K562 (cell line): ENCODE results near the gene FOXN3. TPM values are rescaled to one million over a fixed set of nuclear protein-coding genes. Genes with fewer than 3 reads are reported as not detected.

Source experiments
- CREM ChIP-seq: IDR thresholded peaks from 2 replicates; pipeline ENCODE4 v1.6.1; 2014; ENCODE audit warnings: antibody characterized with exemption, low read depth
- MYNN ChIP-seq, 2 experiments: sonication (generic); formaldehyde crosslinking in 1 of 2; IDR thresholded peaks; 2 replicates each; pipeline versions ENCODE4 v1.5.0 to v1.6.1; 2016 to 2020; ENCODE audit warnings: antibody characterized with exemption in 1 of 2, missing genetic modification reagents in 1 of 2
- ZC3H11A ChIP-seq: IDR thresholded peaks from 2 replicates; pipeline ENCODE4 v1.6.1; 2012; ENCODE audit warnings: low read depth, low read length, improper control_type of control experiment
- polyA plus RNA-seq, 8 experiments: library from polyadenylated mRNA; depleted of rRNA in 4 of 8; stranded (reverse) in 5 of 8; unstranded in 3 of 8; fragments of >200 nt; fragmentation: Nextera tagmentation in 2 of 8; fragmentation: Illumina TruSeq in 1 of 8; extraction: Ambion mirVana in 2 of 8; extraction: Trizol in 1 of 8; gene quantifications; 2 replicates each; pipeline versions ENCODE4 v1.2.1 to v1.2.3, GENCODE V29; 2011 to 2014; ENCODE audit warnings: inconsistent platforms in 1 of 8, missing spikeins in 1 of 8
- total RNA-seq, 7 experiments: library from RNA; depleted of rRNA in 6 of 7; stranded (reverse); fragments of >200 nt in 6 of 7; fragmentation: Illumina TruSeq in 2 of 7; extraction: Trizol in 2 of 7; gene quantifications; 2 replicates each; pipeline versions ENCODE4 v1.2.1 to v1.2.3, GENCODE V29; 2011 to 2021; ENCODE audit warnings: low replicate concordance in 1 of 7
- TF ChIP-seq, protein P1 (sequence below): fragments of 450-650 bp; IDR thresholded peaks from 2 replicates; pipeline ENCODE4 v1.6.1; 2016; ENCODE audit warnings: mild to moderate bottlenecking, moderate library complexity
- TF ChIP-seq, protein P2 (sequence below): sonication (generic); formaldehyde crosslinking; IDR thresholded peaks from 2 replicates; pipeline ENCODE4 v1.5.0; 2020; ENCODE audit warnings: missing genetic modification reagents
- TF ChIP-seq, protein P3 (sequence below): fragments of 250-450 bp; sonication (Bioruptor Pico); IDR thresholded peaks from 2 replicates; pipeline ENCODE4 v1.5.0; 2021

The FOXN3 gene
- total and polyA plus RNA-seq, 9 of the 15 experiments (the other 6 are each of a cell fraction or from before 2014, with no cell fraction given) = 0.07 to 1.3 (median 0.40) TPM

DNA sequence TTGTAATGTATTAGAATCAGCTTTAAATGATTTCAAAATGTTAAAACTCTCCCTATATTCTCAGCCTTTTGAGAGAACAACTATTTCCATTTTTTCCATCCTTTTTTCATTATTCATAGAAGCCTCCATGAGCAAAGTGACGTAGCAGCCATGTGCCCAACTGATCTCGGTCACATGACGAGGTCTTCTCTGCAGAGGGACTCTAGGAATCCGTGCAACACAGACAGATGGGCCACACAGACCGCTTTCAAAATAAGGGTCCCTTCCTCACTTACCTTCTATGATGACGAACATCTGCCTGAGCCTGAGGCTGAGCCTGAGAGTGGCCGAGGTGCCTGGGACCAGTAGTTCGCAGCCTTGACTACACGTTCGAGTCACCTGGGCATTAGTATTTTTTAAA lies 293.8 kb downstream of the FOXN3 start (continued):
- TF ChIP-seq, protein P1, sequence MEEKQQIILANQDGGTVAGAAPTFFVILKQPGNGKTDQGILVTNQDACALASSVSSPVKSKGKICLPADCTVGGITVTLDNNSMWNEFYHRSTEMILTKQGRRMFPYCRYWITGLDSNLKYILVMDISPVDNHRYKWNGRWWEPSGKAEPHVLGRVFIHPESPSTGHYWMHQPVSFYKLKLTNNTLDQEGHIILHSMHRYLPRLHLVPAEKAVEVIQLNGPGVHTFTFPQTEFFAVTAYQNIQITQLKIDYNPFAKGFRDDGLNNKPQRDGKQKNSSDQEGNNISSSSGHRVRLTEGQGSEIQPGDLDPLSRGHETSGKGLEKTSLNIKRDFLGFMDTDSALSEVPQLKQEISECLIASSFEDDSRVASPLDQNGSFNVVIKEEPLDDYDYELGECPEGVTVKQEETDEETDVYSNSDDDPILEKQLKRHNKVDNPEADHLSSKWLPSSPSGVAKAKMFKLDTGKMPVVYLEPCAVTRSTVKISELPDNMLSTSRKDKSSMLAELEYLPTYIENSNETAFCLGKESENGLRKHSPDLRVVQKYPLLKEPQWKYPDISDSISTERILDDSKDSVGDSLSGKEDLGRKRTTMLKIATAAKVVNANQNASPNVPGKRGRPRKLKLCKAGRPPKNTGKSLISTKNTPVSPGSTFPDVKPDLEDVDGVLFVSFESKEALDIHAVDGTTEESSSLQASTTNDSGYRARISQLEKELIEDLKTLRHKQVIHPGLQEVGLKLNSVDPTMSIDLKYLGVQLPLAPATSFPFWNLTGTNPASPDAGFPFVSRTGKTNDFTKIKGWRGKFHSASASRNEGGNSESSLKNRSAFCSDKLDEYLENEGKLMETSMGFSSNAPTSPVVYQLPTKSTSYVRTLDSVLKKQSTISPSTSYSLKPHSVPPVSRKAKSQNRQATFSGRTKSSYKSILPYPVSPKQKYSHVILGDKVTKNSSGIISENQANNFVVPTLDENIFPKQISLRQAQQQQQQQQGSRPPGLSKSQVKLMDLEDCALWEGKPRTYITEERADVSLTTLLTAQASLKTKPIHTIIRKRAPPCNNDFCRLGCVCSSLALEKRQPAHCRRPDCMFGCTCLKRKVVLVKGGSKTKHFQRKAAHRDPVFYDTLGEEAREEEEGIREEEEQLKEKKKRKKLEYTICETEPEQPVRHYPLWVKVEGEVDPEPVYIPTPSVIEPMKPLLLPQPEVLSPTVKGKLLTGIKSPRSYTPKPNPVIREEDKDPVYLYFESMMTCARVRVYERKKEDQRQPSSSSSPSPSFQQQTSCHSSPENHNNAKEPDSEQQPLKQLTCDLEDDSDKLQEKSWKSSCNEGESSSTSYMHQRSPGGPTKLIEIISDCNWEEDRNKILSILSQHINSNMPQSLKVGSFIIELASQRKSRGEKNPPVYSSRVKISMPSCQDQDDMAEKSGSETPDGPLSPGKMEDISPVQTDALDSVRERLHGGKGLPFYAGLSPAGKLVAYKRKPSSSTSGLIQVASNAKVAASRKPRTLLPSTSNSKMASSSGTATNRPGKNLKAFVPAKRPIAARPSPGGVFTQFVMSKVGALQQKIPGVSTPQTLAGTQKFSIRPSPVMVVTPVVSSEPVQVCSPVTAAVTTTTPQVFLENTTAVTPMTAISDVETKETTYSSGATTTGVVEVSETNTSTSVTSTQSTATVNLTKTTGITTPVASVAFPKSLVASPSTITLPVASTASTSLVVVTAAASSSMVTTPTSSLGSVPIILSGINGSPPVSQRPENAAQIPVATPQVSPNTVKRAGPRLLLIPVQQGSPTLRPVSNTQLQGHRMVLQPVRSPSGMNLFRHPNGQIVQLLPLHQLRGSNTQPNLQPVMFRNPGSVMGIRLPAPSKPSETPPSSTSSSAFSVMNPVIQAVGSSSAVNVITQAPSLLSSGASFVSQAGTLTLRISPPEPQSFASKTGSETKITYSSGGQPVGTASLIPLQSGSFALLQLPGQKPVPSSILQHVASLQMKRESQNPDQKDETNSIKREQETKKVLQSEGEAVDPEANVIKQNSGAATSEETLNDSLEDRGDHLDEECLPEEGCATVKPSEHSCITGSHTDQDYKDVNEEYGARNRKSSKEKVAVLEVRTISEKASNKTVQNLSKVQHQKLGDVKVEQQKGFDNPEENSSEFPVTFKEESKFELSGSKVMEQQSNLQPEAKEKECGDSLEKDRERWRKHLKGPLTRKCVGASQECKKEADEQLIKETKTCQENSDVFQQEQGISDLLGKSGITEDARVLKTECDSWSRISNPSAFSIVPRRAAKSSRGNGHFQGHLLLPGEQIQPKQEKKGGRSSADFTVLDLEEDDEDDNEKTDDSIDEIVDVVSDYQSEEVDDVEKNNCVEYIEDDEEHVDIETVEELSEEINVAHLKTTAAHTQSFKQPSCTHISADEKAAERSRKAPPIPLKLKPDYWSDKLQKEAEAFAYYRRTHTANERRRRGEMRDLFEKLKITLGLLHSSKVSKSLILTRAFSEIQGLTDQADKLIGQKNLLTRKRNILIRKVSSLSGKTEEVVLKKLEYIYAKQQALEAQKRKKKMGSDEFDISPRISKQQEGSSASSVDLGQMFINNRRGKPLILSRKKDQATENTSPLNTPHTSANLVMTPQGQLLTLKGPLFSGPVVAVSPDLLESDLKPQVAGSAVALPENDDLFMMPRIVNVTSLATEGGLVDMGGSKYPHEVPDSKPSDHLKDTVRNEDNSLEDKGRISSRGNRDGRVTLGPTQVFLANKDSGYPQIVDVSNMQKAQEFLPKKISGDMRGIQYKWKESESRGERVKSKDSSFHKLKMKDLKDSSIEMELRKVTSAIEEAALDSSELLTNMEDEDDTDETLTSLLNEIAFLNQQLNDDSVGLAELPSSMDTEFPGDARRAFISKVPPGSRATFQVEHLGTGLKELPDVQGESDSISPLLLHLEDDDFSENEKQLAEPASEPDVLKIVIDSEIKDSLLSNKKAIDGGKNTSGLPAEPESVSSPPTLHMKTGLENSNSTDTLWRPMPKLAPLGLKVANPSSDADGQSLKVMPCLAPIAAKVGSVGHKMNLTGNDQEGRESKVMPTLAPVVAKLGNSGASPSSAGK = peak; percentile 48
- TF ChIP-seq CREM (0 out of 2 replicates have a peak, but pooled peaks have one; percentile 21), ZC3H11A (no peak), MYNN (IDR thresholded peaks at IDR 0.05) (peak; percentile 89), MYNN (CRISPR knock-in tag; IDR thresholded peaks at IDR 0.05) (no peak)
- TF ChIP-seq, protein P2, sequence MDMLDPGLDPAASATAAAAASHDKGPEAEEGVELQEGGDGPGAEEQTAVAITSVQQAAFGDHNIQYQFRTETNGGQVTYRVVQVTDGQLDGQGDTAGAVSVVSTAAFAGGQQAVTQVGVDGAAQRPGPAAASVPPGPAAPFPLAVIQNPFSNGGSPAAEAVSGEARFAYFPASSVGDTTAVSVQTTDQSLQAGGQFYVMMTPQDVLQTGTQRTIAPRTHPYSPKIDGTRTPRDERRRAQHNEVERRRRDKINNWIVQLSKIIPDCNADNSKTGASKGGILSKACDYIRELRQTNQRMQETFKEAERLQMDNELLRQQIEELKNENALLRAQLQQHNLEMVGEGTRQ (CRISPR knock-in tag) = peak; percentile 51
- TF ChIP-seq, protein P3, sequence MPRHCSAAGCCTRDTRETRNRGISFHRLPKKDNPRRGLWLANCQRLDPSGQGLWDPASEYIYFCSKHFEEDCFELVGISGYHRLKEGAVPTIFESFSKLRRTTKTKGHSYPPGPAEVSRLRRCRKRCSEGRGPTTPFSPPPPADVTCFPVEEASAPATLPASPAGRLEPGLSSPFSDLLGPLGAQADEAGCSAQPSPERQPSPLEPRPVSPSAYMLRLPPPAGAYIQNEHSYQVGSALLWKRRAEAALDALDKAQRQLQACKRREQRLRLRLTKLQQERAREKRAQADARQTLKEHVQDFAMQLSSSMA (CRISPR knock-in tag) = no peak
